GM18508 (cell line): Measurements from ENCODE around the gene CCDC158.
"Not testable (repeated sequence)": the region's sequence is repeated elsewhere in the genome, so short reads cannot be mapped to it uniquely, and the experiment has no call there.

Experiments
- ATAC-seq: cut with Tn5 transposase; IDR thresholded peaks from one replicate; pipeline ENCODE4 v1.9.1; 2021; ENCODE audit warnings: moderate number of reproducible peaks; ENCODE audit not compliant: insufficient read depth, unreplicated experiment

The CCDC158 gene

DNA sequence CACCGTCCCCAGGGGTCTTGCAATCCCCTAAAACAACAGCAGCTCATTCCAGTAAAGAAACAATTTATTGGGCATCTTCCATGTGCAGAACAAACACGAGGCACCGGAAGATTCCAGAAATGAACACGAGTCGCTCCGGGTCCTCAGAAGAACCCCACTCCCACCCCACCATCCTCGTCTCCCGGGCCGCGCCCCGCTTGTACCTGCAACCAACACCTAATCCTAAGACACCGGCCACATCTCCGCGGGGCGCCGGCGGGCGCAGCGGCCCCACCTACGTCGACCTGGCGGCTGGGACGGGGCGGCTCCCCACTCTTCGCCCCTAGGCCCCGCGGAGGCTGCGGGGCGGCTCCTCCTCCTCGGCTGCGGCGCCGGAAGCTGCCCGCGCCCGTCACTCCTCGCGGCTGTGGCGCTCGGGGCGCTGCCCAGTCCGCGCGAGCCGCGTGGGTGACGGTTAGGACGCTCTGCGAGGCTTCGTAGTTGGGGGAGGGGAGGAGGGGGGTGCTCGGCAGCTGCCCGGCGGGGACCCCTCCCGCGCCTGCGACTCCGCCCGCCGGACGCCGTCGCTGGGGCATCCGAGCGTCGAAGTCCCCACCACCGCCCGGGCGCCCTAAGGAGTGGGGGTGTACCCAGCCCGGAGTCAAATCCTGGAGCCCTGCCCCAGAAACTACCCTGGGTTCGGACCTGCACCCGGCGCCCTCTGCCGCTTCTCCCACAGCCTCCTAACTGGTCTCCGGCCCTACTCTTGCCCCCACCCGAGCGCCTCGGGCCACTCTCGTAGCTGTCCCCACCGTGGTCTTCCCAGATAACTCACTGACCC is at the start of gene CCDC158:
TSS of gene CCDC158 (minus strand) at position 380 of the 820 bp plus-strand sequence. CDS start 17,934 bp downstream, outside the sequence.
- no peak for ATAC-seq

DNA sequence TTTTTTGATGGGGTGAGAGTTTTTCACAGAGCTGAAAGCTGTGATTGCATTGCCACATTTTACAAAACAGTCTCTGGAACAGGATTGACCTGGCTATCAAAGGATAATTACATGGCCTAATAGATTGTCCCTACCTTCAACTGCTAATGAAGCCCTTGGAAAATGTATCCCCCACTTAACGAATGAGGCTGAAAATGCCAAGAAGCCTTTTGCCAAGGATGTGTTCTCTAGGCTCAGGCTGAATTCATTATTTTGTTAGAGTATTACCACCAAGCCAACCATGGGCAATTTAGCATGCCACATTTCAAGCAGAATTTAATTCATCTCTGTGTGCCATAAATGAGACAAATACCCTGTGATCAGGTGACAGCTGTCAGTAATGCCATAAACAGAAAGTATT is 49.6 kb upstream of the CCDC158 start:
- no peak for ATAC-seq

DNA sequence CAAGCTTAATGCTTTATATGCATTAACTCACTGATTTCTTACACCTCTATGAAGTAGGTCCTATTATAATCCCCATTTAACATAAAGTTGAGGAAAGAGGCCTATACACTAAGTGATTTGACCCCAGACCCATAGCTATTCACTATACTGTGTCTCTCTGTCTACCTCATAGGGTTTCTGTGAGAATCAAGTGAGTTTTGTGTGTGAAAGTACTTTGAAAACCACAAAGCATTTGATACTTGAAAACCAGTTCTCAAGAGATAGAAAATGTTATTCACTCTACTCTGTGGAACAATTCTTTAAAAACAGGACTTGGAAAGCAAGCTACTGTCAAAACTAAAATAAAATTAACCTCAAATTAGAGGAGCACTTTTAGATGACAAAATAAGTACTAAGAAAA is 49.1 kb upstream of the CCDC158 start:
- no peak for ATAC-seq

- no peak for ATAC-seq
Measured at GRCh38 chr4:76463568-76463967, 42.6 kb upstream of the CCDC158 start.

DNA sequence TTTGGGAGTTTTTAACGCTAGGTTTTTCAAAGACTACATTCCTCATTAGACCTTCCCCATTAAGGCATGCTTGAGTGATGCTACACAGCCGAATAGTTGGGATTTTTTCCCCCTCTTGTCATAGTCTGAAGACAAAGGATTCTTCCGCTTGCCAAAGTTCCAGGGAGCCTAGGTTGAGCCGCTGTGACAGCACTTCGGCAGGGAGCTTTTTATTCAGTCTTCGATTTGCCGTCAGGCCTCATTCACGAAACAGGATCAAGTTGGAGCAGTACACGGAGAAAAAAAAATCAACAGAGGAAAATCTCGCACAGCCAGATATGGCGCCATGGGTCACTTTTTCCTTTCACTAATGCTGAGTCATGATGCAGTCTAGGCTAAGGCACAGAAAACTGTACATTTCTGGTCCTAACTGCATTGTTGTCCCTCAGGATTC is 38.4 kb upstream of the CCDC158 start:
- no peak for ATAC-seq

- ATAC-seq = no peak
Measured at GRCh38 chr4:76458825-76459224, 37.9 kb upstream of the CCDC158 start.

DNA sequence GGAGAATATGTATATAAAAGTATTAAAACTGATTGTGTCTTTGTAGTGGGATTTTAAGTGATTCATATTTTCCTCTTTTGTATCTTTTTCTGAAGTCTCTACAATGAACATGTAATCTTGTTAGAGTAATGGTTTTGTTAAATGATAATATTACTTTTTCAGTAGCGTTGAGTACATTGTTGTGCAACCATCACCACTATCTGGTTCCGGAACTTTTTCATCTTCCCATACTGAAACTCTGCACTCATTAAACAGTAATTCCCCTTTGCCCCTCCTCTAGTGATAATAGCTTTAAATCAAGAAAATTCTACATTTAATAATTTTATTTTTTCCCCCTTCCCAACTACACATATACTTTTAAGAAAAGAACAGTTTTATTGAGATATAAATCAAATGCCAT is 37.4 kb upstream of the CCDC158 start:
- no peak for ATAC-seq

- ATAC-seq = no peak
Measured at GRCh38 chr4:76457885-76458284, 36.9 kb upstream of the CCDC158 start.

DNA sequence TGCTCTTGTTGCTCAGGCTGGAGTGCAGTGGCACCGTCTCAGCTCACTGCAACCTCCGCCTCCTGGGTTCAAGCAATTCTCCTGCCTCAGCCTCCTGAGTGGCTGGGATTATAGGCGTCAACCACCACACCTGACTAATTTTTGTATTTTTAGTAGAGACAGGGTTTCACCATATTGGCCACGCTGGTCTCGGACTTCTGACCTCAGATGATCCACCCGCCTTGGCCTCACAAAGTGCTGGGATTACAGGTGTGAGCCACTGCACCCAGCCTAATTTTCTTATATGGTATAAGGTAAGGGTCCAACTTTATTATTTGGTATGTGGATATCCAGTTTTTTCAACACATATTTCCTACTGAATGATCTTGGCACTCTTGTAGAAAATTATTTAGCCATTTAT is 33.1 kb upstream of the CCDC158 start:
- not testable (repeated sequence) for ATAC-seq

GRCh38 chr4:76453232-76453631 is 32.3 kb upstream of the CCDC158 start:
- ATAC-seq = no peak

GRCh38 chr4:76449833-76450232 is 28.9 kb upstream of the CCDC158 start:
- no peak for ATAC-seq

- no peak for ATAC-seq
Measured at GRCh38 chr4:76449362-76449767, 28.4 kb upstream of the CCDC158 start.

GRCh38 chr4:76448211-76448610 is 27.3 kb upstream of the CCDC158 start:
- no peak for ATAC-seq

- no peak for ATAC-seq
Measured at GRCh38 chr4:76447393-76447851, 26.5 kb upstream of the CCDC158 start.

- no peak for ATAC-seq
Measured at GRCh38 chr4:76445911-76446310, 25.0 kb upstream of the CCDC158 start.

DNA sequence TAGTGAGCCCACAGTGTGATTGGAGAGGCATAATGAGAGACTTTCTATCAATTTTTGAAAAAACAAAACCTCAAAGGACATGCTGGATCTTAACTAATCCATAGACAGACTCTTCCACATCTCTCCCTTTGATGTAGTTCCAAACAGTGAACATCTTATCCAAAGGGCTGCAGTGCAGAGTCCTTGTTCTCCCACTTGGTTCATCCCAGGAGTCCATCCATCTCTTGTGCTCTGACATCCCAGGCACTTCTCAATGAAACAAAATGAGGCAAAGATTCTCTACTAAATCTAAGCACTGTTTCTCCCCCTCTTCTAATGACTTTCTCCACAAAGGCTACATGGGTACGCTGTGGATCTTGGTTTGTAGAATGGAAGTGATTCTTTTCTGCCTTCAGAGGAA is 22.4 kb upstream of the CCDC158 start:
- no peak for ATAC-seq

- no peak for ATAC-seq
Measured at GRCh38 chr4:76442807-76443206, 21.9 kb upstream of the CCDC158 start.

DNA sequence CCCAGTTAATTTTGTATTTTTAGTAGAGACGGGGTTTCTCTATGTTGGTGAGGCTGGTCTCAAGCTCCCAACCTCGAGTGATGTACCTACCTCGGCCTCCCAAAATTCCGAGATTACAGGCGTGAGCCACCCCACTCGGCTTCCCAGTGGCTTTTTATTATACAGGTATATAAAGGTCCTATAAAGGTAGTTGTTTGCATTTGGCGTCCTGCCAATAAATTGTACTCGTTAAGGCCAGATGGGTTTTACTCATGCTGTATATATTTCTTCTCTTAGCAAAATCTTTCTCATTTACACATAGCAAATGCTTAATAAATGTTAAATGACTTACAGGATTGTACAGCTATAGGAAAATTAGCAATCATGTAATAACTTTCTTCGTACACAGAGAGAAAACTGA is 20.9 kb upstream of the CCDC158 start:
- no peak for ATAC-seq

DNA sequence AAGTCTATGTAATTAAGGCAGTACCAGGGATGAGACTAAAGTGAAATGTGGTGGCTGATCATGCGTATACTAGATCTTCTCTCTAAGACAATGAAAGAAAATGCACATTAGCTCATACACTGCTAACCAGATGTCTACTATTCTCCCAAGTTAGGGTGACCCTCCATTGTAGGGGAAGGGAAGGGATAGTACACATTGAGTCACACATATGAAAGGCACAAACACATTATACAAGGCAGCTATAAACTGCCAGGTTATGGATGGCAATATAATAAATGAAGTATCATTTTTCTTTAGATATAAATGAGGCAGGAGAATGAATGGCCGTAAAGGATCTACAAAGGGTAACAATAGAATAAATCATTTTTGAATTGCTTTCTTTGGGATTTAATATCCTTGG is 18.6 kb upstream of the CCDC158 start:
- ATAC-seq = no peak

DNA sequence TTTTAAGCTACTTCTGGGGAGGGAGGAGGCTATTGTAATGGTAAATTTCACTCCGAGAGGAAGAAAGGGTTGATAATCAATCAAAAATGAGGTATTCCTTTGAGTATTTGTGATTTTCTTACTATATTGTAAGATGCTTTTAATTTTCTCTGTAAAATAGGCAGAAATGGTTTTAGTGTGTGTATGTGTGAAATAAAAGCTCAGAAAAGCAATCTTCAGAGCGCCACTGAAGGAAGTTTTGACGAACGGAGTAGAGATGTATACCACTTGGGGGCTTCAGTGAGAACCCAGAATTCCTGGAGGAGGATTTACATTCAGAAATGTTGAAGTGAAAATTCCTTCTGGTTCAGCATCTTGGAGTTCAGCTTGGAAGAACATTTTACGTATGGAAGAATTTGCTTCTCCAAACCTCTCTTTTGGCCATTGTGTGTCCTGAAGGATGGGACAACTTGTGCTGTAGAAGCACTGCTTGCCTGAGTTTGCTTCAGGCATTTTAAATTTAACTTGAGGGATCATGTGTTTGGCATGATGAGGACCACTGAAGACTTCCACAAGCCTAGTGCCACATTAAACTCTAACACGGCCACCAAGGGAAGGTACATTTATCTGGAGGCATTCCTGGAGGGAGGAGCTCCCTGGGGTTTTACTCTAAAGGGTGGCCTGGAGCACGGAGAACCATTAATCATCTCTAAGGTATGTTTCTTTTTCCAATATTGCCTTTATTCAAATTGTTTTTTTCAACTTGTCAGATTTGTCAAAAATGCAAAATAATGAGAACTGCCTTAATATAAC is 14.8 kb upstream of the CCDC158 start:
- ATAC-seq = no peak

DNA sequence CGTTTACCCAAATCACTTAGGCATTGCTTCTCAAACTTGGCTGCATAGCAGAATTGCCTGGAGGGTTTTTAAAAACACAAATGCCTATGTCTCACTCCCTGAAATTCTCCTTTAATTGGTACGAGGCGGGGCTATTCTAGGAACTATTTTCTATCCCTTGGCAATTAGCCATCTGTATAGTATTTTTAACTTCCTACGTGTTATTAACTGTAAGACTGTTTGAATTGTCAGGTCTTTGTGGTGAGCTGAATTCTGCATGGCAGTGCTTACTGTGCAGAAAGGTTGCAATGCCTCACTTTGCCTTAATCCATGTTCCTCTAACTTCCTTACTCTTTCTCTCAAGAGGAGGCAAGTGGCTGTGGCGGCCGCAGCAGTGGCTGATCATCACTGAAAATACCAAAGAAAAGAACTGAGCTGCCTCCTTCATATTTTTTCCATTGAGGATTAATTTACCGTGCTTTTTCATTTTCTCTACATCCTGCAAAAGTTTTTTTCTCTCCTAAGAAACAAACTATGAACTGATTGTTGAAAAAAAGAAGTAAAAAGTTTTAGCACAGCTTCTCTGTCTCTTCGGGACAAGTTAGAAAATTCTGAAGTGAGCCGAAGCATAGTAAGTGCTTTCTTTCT is 14.1 kb upstream of the CCDC158 start, which contains the start of gene SHROOM3:
TSS of gene SHROOM3 (plus strand) at position 329 of the 627 bp plus-strand sequence. CDS start 824 bp downstream, outside the sequence.
- ATAC-seq = no peak
